Measurements from ENCODE around the gene ACVR1B. TPM values are rescaled to one million over a fixed set of nuclear protein-coding genes. Genes with fewer than 3 reads are reported as not detected.

ACVR1B gene
- total and polyA plus RNA-seq, 9 of the 15 experiments (the other 6 are each of a cell fraction or from before 2014, with no cell fraction given): 0.97 to 15.1 (median 6.8) TPM

DNA sequence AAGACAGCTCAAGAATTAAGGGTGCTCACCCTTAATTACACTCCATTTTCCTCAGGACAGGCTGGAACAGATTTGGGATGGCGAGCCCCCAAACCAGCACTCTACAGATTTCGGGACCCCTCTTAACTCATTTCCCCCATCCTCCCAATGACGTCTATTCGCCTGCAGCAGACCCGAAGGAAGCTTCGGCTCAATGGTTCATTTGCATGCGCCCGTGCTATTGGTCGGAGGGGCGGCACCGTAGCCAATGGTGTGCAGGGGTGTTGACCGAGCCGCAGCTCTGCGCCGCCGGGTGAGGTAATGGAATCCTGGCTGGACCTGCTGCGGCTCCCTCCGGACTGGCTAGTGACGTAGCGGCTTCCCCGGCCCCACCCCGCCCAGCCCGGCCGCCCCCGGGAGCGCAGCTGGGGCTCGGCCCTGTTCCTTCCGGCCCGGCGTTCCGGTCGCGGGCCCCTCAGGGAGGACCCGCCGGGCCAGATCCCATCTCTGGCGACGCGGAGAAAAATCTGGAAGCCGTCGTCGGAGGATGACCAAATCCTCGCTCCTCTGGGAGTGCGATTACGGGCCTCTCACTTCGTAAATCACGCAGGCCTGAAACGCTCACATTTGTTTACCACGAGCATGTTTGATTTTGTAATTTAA lies 81.4 kb downstream of the ACVR1B start:
- DNase-seq (ENCODE audit: extremely low read depth in 1 of 4, low spot score in 3 of 4): peak; percentile 94 to 98 (median 96)
- ChIA-PET CTCF (ENCODE audit: low intra/inter-chr PET ratio) (interaction anchor here (0.6 kb wide), 2 partner anchors 117 to 161 kb away, joined by 3 read pairs; no protein-coding TSS in a partner anchor), POLR2A (interaction anchor here (0.5 to 1.4 kb wide), 16 partner anchors 11 to 101 kb away, joined by 3 to 7 read pairs (median 3); partner anchors contain the start of gene ATG101)
- Histone ChIP-seq H3K27me3 (ENCODE audit: control insufficient read depth in 2 of 2, insufficient read depth in 2 of 2, low read length in 2 of 2) (peaks cover 0 to 10% of the 10 kb centered on the region in 2 experiments; a peak in 3 of 5 replicates), H3K4me3 (peak overlapping the region; percentile 36), H3K4me2 (ENCODE audit: insufficient read depth, low read length) (peak overlapping the region; percentile 84), H3K9me3 (replicated peaks; ENCODE audit: control insufficient read depth, insufficient read depth, low read depth, low read length) (no peaks in the 10 kb centered on the region), H3K4me1 (replicated peaks in 1 of 2; ENCODE audit: control insufficient read depth in 2 of 2, insufficient read depth in 2 of 2, low read length in 2 of 2) (peaks cover 20 to 23% of the 10 kb centered on the region in 2 experiments; a peak in 4 of 5 replicates), H4K20me1 (replicated peaks; ENCODE audit: control insufficient read depth, insufficient read depth, low read length) (no peaks in the 10 kb centered on the region), H3K36me3 (ENCODE audit: control insufficient read depth, insufficient read depth, low read length) (no peaks in the 10 kb centered on the region), H3K79me2 (ENCODE audit: control insufficient read depth, insufficient read depth, low read length) (no peaks in the 10 kb centered on the region), H3K9ac (ENCODE audit: insufficient read depth in 1 of 2, low read depth in 2 of 2, low read length in 2 of 2) (peak overlapping the region; percentile 60 to 83; a peak in 3 of 4 replicates), H2AFZ (ENCODE audit: low read depth, low read length) (peak overlapping the region; percentile 97), H3K9me1 (ENCODE audit: control insufficient read depth, insufficient read depth, low read length) (no peaks in the 10 kb centered on the region), H3K27ac (ENCODE audit: extremely low read depth, low read depth, low read length) (peak overlapping the region; percentile 60)
- intact Hi-C loops (cut with micrococcal nuclease): no loop called here
- peak; percentile 97 for FAIRE-seq
- 3% methylated on average over 26 of the region's 48 CpGs for WGBS (ENCODE audit: insufficient coverage, low coverage, missing lambda C conversion rate)
- ATAC-seq: peak; percentile 99
- no TSS peak for BruUV-seq (replicated peaks)
- in situ Hi-C loops (cut with MboI): no loop called here
- TF ChIP-seq ZBTB7A (IDR thresholded peaks at IDR 0.05; ENCODE audit: borderline replicate concordance, control insufficient read depth, low read depth, low read length): peak; percentile 83; the same call in 1 of the 2 replicates
- no peak for TF ChIP-seq SRSF7 (optimal IDR thresholded peaks at IDR 0.05; ENCODE audit: low read depth, low read length)
- no peak for TF ChIP-seq EP400 (IDR thresholded peaks at IDR 0.05)
- TF ChIP-seq HDAC8 (tag; IDR thresholded peaks at IDR 0.05): no peak
- TF ChIP-seq PHF20 (IDR thresholded peaks at IDR 0.05; ENCODE audit: partially characterized antibody): peak; percentile 61
- TF ChIP-seq CXXC5 (CRISPR knock-in tag; IDR thresholded peaks at IDR 0.05): peak; percentile 88
- peak; percentile 68 for TF ChIP-seq POLR2A (conservative IDR thresholded peaks at IDR 0.05)
- TF ChIP-seq, protein P1, sequence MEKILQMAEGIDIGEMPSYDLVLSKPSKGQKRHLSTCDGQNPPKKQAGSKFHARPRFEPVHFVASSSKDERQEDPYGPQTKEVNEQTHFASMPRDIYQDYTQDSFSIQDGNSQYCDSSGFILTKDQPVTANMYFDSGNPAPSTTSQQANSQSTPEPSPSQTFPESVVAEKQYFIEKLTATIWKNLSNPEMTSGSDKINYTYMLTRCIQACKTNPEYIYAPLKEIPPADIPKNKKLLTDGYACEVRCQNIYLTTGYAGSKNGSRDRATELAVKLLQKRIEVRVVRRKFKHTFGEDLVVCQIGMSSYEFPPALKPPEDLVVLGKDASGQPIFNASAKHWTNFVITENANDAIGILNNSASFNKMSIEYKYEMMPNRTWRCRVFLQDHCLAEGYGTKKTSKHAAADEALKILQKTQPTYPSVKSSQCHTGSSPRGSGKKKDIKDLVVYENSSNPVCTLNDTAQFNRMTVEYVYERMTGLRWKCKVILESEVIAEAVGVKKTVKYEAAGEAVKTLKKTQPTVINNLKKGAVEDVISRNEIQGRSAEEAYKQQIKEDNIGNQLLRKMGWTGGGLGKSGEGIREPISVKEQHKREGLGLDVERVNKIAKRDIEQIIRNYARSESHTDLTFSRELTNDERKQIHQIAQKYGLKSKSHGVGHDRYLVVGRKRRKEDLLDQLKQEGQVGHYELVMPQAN (IDR thresholded peaks at IDR 0.05; ENCODE audit: borderline replicate concordance): no peak
- TF ChIP-seq ZFX (CRISPR knock-in tag; IDR thresholded peaks at IDR 0.05): peak; percentile 93
- peak; percentile 59 for TF ChIP-seq ZNF316 (IDR thresholded peaks at IDR 0.05)
- TF ChIP-seq, protein P2, sequence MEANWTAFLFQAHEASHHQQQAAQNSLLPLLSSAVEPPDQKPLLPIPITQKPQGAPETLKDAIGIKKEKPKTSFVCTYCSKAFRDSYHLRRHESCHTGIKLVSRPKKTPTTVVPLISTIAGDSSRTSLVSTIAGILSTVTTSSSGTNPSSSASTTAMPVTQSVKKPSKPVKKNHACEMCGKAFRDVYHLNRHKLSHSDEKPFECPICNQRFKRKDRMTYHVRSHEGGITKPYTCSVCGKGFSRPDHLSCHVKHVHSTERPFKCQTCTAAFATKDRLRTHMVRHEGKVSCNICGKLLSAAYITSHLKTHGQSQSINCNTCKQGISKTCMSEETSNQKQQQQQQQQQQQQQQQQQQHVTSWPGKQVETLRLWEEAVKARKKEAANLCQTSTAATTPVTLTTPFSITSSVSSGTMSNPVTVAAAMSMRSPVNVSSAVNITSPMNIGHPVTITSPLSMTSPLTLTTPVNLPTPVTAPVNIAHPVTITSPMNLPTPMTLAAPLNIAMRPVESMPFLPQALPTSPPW (CRISPR knock-in tag; IDR thresholded peaks at IDR 0.05): peak; percentile 87
- TF ChIP-seq, protein P3, sequence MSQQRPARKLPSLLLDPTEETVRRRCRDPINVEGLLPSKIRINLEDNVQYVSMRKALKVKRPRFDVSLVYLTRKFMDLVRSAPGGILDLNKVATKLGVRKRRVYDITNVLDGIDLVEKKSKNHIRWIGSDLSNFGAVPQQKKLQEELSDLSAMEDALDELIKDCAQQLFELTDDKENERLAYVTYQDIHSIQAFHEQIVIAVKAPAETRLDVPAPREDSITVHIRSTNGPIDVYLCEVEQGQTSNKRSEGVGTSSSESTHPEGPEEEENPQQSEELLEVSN (IDR thresholded peaks at IDR 0.05; ENCODE audit: borderline replicate concordance in 1 of 2, extremely low read depth in 1 of 2, insufficient read depth in 1 of 2, insufficient read length in 1 of 2, low read depth in 1 of 2, low read length in 1 of 2, poor library complexity in 1 of 2, severe bottlenecking in 1 of 2): peak in 1 of 2 experiments; percentile 26
- no peak for TF ChIP-seq PHB2 (IDR thresholded peaks at IDR 0.05; ENCODE audit: low read depth)
- TF ChIP-seq, protein P4, sequence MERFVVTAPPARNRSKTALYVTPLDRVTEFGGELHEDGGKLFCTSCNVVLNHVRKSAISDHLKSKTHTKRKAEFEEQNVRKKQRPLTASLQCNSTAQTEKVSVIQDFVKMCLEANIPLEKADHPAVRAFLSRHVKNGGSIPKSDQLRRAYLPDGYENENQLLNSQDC (CRISPR knock-in tag; IDR thresholded peaks at IDR 0.05): no peak
- peak in 1 of 2 experiments; percentile 57; a peak in 1 of 4 replicates for TF ChIP-seq SRF (CRISPR knock-in tag; IDR thresholded peaks at IDR 0.05)
- no peak for TF ChIP-seq ELF2 (CRISPR knock-in tag; IDR thresholded peaks at IDR 0.05)
- peak; percentile 94 for TF ChIP-seq HIVEP1 (CRISPR knock-in tag; IDR thresholded peaks at IDR 0.05)
